Measurements from ENCODE around the gene TPCN2.

The TPCN2 gene

GRCh38 chr11:69167130-69167915 is 118.6 kb downstream of the TPCN2 start:
- no peak for DNase-seq (ENCODE audit: low read depth)

- DNase-seq (ENCODE audit: low read depth) = no peak
Measured at GRCh38 chr11:69167916-69168691, 119.4 kb downstream of the TPCN2 start.

- no peak for DNase-seq (ENCODE audit: low read depth)
Measured at GRCh38 chr11:69169479-69169878, 120.7 kb downstream of the TPCN2 start.

- no peak for DNase-seq (ENCODE audit: low read depth)
Measured at GRCh38 chr11:69170704-69171103, 122.0 kb downstream of the TPCN2 start.

DNA sequence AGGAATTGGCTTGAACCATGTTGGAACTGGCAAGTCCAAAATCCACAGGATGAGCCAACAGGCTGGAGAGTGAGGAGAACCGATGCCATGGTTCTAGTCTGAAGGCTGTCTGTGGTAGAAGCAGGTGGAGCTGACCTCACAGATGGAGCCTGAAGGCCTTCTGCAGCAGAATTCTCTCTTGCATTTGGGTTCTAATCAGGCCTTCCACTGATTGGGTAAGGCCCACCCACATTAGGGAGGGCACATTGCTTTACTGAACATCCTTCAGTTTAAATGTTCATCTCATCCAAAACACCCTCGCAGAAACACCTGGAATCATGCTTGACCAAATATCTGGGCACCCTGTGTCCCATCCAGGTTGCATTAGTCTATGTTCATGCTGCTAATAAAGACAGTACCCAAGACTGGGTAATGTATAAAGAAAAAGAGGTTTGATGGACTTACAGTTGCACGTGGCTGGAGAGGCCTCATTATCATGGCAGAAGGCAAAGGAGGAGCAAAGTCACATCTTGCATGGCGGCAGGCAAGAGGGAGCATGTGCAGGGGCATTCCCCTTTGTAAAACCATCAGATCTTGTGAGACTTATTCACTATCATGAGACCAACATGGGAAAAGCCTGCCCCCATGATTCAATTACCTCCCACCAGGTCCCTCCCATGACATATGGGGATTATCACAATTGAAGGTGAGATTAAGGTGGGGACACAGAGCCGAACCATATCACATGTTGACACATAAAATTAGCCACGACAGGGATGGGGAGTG is 122.9 kb downstream of the TPCN2 start:
- no peak for DNase-seq (ENCODE audit: low read depth)

GRCh38 chr11:69172674-69173073 is 123.9 kb downstream of the TPCN2 start:
- DNase-seq (ENCODE audit: low read depth) = no peak

GRCh38 chr11:69173331-69173730 is 124.6 kb downstream of the TPCN2 start:
- no peak for DNase-seq (ENCODE audit: low read depth)

DNA sequence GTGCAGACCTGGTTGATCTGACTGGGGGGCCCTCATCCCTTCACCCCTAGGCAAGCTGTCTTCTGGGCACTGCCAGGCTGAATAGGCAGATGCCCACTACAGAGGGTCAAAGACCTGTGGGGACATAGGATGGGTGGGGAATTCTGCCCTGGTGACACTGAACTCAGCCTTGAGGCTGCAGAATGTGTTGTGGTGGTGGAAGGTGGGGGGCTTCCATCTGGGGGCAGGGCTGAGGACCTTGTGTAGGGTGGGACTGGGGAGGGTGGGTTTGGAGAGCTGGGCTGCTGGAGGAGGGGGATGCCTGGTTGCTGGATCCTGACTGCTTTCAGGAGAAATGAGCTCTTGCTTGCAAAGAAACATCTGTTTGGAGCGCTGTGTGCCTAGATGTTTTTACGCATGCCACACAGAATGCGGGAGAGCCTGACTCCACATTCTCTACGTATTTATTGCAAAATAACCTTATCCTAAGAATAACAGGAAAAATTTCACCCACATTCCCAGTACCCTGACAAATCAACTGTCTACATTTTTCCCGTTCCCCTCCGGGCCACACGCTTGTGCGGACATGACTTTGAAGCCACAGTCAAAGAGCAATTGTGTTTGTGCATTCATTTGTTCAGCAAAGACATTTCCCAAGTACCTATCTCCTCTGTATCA is 125.3 kb downstream of the TPCN2 start:
- DNase-seq (ENCODE audit: low read depth) = no peak

GRCh38 chr11:69174841-69175240 is 126.1 kb downstream of the TPCN2 start:
- no peak for DNase-seq (ENCODE audit: low read depth)

- DNase-seq (ENCODE audit: low read depth) = no peak
Measured at GRCh38 chr11:69178819-69179482, 130.2 kb downstream of the TPCN2 start.

GRCh38 chr11:69180226-69180625 is 131.5 kb downstream of the TPCN2 start:
- DNase-seq (ENCODE audit: low read depth) = no peak

- no peak for DNase-seq (ENCODE audit: low read depth)
Measured at GRCh38 chr11:69180726-69181125, 132.0 kb downstream of the TPCN2 start.

DNA sequence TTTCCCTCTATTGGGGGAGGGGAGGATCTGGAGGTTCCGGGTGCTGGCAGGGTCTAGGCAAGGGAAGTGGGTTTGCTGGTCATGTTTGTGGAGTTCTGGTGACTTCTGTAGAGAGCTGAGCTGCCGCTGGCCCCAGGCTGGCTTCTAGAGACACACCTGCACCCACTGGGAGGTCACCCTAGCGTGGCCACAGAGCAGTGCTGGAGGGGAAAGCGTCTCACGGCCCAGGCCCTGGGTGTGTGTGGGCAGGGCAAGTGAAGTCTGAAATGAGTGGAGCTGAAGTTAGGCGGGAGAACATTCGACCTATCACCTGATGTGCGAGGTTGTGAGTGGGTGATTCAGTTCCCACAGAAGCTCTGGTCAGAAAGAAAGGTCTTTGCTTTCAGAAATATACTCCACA is 134.9 kb downstream of the TPCN2 start:
- DNase-seq (ENCODE audit: low read depth) = no peak

Measured in non-pigmented ciliary epithelial cell (primary cell).